Measurements from ENCODE around the gene MAP3K15. TPM values are rescaled to one million over a fixed set of nuclear protein-coding genes. Genes with fewer than 3 reads are reported as not detected.
"Not testable (repeated sequence)": the region's sequence is repeated elsewhere in the genome, so short reads cannot be mapped to it uniquely, and the experiment has no call there.

MAP3K15 gene
- total and polyA plus RNA-seq, 2 of the 13 experiments (the other 11 are each of a cell fraction or from before 2014, with no cell fraction given), result 3.9 to 6.4 TPM

DNA sequence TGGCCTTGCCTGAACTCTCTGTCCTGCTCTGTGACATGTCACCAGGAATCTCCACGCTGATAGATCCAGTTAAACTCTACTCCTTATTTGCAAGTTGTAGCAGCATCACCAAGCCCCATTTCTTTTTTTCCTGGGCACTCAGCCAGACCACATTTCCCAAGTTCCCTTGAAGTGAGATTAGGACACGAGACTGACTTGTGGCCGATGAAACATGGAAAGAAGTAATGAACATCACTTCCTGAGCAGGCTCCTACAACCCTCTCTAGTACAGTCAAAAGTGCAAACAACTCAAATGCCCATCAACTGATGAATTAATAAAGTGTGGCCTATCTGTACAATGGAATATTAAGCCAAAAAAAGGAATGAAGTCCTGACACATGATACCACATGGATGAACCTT, 74.6 kb downstream of the MAP3K15 start:
- no peak for FAIRE-seq
- no TSS peak for BruUV-seq (replicated peaks)
- H3K79me2 ChIP-seq (ENCODE audit: insufficient read depth, low read length), result no peaks in the 10 kb centered on the region
- H3K4me1 ChIP-seq (ENCODE audit: insufficient read depth, low read length), result no peaks in the 10 kb centered on the region
- 71% methylated on average over 2 of the region's 3 CpGs for WGBS (ENCODE audit: low lambda C conversion rate)
- no peak overlapping the region for H2AFZ ChIP-seq (ENCODE audit: low read length)
- ChIA-PET CTCF (ENCODE audit: low intra/inter-chr PET ratio, low total read pairs) (no interaction called here), POLR2A (no interaction called here)
- TF ChIP-seq BORCS8-MEF2B (CRISPR knock-in tag; IDR thresholded peaks at IDR 0.05) (no peak), ZFP41 (CRISPR knock-in tag; IDR thresholded peaks at IDR 0.05; ENCODE audit: borderline replicate concordance) (no peak), ZNF484 (CRISPR knock-in tag; IDR thresholded peaks at IDR 0.05; ENCODE audit: borderline replicate concordance, low read depth) (no peak), BRCA1 (CRISPR knock-in tag; IDR thresholded peaks at IDR 0.05) (no peak), PRPF4 (IDR thresholded peaks at IDR 0.05; ENCODE audit: low read depth, low read length, poor library complexity, severe bottlenecking) (no peak), SIN3B (IDR thresholded peaks at IDR 0.05; ENCODE audit: low read length) (no peak), MIXL1 (CRISPR knock-in tag; IDR thresholded peaks at IDR 0.05) (no peak), SRSF4 (IDR thresholded peaks at IDR 0.05; ENCODE audit: low read depth, low read length, poor library complexity, severe bottlenecking) (no peak), SUZ12 (IDR thresholded peaks at IDR 0.05; ENCODE audit: low read depth, low read length) (no peak), SP4 (CRISPR knock-in tag; IDR thresholded peaks at IDR 0.05) (no peak)
- intact Hi-C loops (cut with micrococcal nuclease; ENCODE audit: unreplicated experiment), result no loop called here
- H3K36me3 ChIP-seq (replicated peaks in 1 of 2; ENCODE audit: control insufficient read depth in 1 of 2, insufficient read depth in 2 of 2, low read length in 2 of 2), result no peaks in the 10 kb centered on the region
- ATAC-seq, result no peak
- in situ Hi-C loops (cut with HindIII; ENCODE audit: extremely low pct_ligation_motif_present, low pct_unique_long_range_greater_than_20kb), result no loop called here
- no peaks in the 10 kb centered on the region for H3K27me3 ChIP-seq (ENCODE audit: control insufficient read depth in 1 of 2, insufficient read depth in 2 of 2, low read length in 2 of 2)
- no peak for DNase-seq (ENCODE audit: low spot score)
- no peak overlapping the region for H3K4me3 ChIP-seq (replicated peaks in 1 of 3; ENCODE audit: insufficient read depth in 1 of 3, low read depth in 2 of 3, low read length in 3 of 3)
- no peaks in the 10 kb centered on the region for H3K9me3 ChIP-seq (ENCODE audit: low read length)
- H3K9ac ChIP-seq (ENCODE audit: insufficient read depth, low read depth, low read length), result no peak overlapping the region
- no peak overlapping the region for H3K4me2 ChIP-seq (ENCODE audit: low read depth, low read length)
- H3K27ac ChIP-seq (ENCODE audit: extremely low read length, insufficient read depth, low read length), result no peak overlapping the region
- no peaks in the 10 kb centered on the region for H4K20me1 ChIP-seq (ENCODE audit: insufficient read depth, low read length)

DNA sequence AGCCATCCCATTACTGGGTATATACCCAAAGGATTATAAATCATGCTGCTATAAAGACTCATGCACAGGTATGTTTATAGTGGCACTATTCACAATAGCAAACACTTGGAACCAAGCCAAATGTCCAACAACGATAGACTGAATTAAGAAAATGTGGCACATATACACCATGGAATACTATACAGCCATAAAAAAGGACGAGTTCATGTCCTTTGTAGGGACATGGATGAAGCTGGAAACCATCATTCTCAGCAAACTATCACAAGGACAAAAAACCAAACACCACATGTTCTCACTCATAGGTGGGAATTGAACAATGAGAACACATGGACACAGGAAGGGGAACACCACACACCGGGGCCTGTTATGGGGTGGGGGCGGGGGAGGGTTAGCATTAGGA, 92.6 kb downstream of the MAP3K15 start:
- H3K4me1 ChIP-seq (ENCODE audit: insufficient read depth, low read length); intact Hi-C loops (cut with micrococcal nuclease; ENCODE audit: unreplicated experiment); POLR2A ChIA-PET; DNase-seq (ENCODE audit: low spot score); H3K4me3 ChIP-seq (replicated peaks in 1 of 3; ENCODE audit: insufficient read depth in 1 of 3, low read depth in 2 of 3, low read length in 3 of 3); CTCF ChIA-PET (ENCODE audit: low intra/inter-chr PET ratio, low total read pairs); in situ Hi-C loops (cut with HindIII; ENCODE audit: extremely low pct_ligation_motif_present, low pct_unique_long_range_greater_than_20kb); H3K9me3 ChIP-seq (ENCODE audit: low read length); H4K20me1 ChIP-seq (ENCODE audit: insufficient read depth, low read length); H3K79me2 ChIP-seq (ENCODE audit: insufficient read depth, low read length); H3K27ac ChIP-seq (ENCODE audit: extremely low read length, insufficient read depth, low read length); H3K4me2 ChIP-seq (ENCODE audit: low read depth, low read length); H3K9ac ChIP-seq (ENCODE audit: insufficient read depth, low read depth, low read length); FAIRE-seq; H3K36me3 ChIP-seq (replicated peaks in 1 of 2; ENCODE audit: control insufficient read depth in 1 of 2, insufficient read depth in 2 of 2, low read length in 2 of 2); BruUV-seq (replicated peaks); ATAC-seq; H3K27me3 ChIP-seq (ENCODE audit: control insufficient read depth in 1 of 2, insufficient read depth in 2 of 2, low read length in 2 of 2); H2AFZ ChIP-seq (ENCODE audit: low read length): not testable (repeated sequence)
- 83% methylated on average over 3 of the region's 4 CpGs for WGBS (ENCODE audit: low lambda C conversion rate)
